ENCODE measurements around the gene GOPC.

GOPC gene

DNA sequence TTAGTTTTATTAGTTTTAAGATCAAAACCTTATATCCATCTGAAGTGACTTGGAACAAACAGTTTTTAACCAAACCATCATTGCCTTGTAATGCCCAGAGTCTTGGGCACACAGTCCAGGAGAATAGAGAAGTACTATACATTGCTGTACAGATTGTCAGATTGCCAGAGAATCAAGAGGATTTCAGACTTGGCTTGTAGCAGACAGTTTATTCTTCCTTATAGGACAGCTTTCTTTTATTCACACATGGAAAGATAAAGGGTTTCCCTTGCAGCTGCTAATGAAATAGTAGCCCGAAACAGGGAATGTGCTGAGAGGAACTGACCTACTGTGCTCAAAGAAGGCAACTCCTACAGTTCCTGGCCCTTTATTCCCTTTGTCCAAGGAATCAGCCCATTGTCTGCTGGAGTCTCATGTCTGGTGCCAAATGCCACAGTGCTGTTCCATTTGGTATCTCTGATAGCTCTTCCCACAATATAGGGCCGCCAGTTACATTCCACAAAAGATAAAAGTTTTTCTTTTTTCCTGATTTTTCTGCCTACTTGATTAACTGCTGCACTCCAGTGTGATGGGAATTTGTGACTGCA is 89.2 kb downstream of the GOPC start:
- DNase-seq = no peak

GRCh38 chr6:117512056-117512828 is 90.1 kb downstream of the GOPC start:
- DNase-seq = no peak

All from right hindlimb (tissue), 1 donor.